Smooth muscle cell (in vitro differentiated cells): ENCODE measurements around the gene MGLL. TPM values are rescaled to one million over a fixed set of nuclear protein-coding genes. Genes with fewer than 3 reads are reported as not detected.

Source experiments
- DNase-seq: peaks from one replicate; lab custom pipeline; 2025; ENCODE audit not compliant: unreplicated experiment; lab: John Stamatoyannopoulos, UW
- H2AFZ ChIP-seq: fragments of 200-600 bp; sonication (generic); 2 replicates; pipeline ENCODE4 v1.6.0; 2016; ENCODE audit warnings: antibody characterized with exemption, low read depth, mild to moderate bottlenecking
- H3F3A ChIP-seq: fragments of 200-600 bp; sonication (generic); 2 replicates; pipeline ENCODE4 v1.6.0; 2017; ENCODE audit warnings: antibody characterized with exemption, low read depth
- H3K27ac ChIP-seq: fragments of 200-600 bp; sonication (generic); 2 replicates; pipeline ENCODE4 v1.5.1; 2016; ENCODE audit warnings: low read depth, mild to moderate bottlenecking
- H3K27me3 ChIP-seq: fragments of 200-600 bp; sonication (generic); 2 replicates; pipeline ENCODE4 v1.6.1; 2016; ENCODE audit warnings: low read depth, mild to moderate bottlenecking
- H3K36me3 ChIP-seq: fragments of 200-600 bp; sonication (generic); 2 replicates; pipeline ENCODE4 v1.5.1; 2016; ENCODE audit warnings: low read depth
- H3K4me1 ChIP-seq: fragments of 200-600 bp; sonication (generic); 2 replicates; pipeline ENCODE4 v1.5.1; 2016; ENCODE audit warnings: low read depth
- H3K4me2 ChIP-seq: fragments of 200-600 bp; sonication (generic); 2 replicates; pipeline ENCODE4 v1.6.0; 2016; ENCODE audit warnings: mild to moderate bottlenecking
- H3K4me3 ChIP-seq: fragments of 200-600 bp; sonication (generic); 2 replicates; pipeline ENCODE4 v1.5.1; 2016; ENCODE audit warnings: mild to moderate bottlenecking
- H3K79me2 ChIP-seq: fragments of 200-600 bp; sonication (generic); 2 replicates; pipeline ENCODE4 v1.6.0; 2016; ENCODE audit warnings: low read depth, mild to moderate bottlenecking
- H3K9ac ChIP-seq: fragments of 200-600 bp; sonication (generic); 2 replicates; pipeline ENCODE4 v1.6.0; 2016; ENCODE audit warnings: low read depth
- H3K9me3 ChIP-seq: fragments of 200-600 bp; sonication (generic); replicated peaks from 2 replicates; pipeline ENCODE4 v1.5.1; 2016; ENCODE audit warnings: low read depth
- H4K20me1 ChIP-seq: fragments of 200-600 bp; sonication (generic); 2 replicates; pipeline ENCODE4 v1.6.0; 2016; ENCODE audit warnings: low read depth
- WGBS: methylation state at CpG from one replicate; pipeline ENCODE4 v1.1.7; 2016; ENCODE audit warnings: low lambda C conversion rate; 5-methylcytosine and 5-hydroxymethylcytosine counted together
- polyA plus RNA-seq: library from polyadenylated mRNA; unstranded; fragments of >200 nt; fragmentation: Nextera tagmentation; extraction: Ambion mirVana; gene quantifications from 2 replicates; pipeline ENCODE4 v1.2.1, GENCODE V29; 2016
- total RNA-seq: library from RNA; depleted of rRNA; stranded (reverse); fragments of >200 nt; gene quantifications from 2 replicates; pipeline ENCODE4 v1.2.3, GENCODE V29; 2014
- TF ChIP-seq, protein P1 (sequence below): fragments of 200-600 bp; sonication (generic); IDR thresholded peaks from 2 replicates; pipeline ENCODE4 v1.5.1; 2017; ENCODE audit warnings: borderline replicate concordance, mild to moderate bottlenecking, antibody characterized with exemption; ENCODE audit not compliant: insufficient read depth, poor library complexity, severe bottlenecking

Gene MGLL
- total and polyA plus RNA-seq, 2 experiments from 2014 or later: 13.6 to 22.5 TPM

DNA sequence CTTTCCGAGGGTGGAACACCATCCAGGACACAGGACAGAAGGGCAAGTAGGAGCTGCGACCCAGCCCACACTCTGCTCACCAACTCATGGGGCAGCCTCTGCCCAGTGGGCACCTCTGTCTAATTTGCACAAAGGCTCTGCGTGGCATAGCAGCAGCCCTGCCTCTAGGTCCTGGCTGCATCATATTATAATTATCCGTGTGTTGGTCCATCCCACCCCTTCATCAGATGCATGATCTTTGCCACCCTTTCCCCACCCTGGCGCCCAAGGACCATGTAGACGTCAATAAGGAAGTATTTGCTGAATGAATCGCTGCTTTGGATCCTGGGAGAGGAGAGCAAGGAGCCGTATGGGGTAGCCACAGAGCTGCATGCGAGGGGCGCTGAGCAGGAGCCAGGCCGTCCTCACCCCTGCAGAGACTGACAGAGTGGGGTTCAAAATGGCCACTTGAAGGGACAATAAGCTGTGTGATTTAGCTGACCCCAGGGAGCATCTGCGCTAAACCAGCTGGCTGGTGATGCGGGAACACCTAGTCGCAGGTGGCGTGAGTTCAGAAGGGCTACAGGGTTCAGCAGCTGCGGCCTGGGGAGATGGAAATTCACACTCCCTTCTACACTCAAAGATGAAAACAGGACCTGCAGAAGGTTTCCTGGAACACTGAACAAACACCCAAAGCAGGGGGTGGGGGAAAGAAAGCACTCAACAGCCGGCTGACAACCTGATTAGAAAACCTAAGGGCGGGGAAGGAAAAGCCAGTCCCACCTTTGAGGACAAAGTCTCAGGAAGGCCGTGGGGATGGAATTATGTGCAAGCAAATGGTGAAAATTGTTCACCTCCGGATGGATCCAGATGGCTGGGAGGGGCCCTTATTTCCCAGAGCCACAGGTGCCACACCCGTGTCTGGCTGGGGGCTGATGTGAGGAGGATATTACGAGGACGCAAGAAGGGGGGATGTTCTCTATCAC, 6.4 kb downstream of the MGLL start:
- Histone ChIP-seq H3K79me2 (no peaks in the 10 kb centered on the region), H3K4me3 (no peak overlapping the region), H3K9ac (no peak overlapping the region), H3K9me3 (no peaks in the 10 kb centered on the region), H3F3A (no peaks in the 10 kb centered on the region), H3K27ac (no peak overlapping the region), H4K20me1 (no peaks in the 10 kb centered on the region), H3K27me3 (no peaks in the 10 kb centered on the region), H3K4me2 (no peak overlapping the region), H3K36me3 (no peaks in the 10 kb centered on the region), H3K4me1 (no peaks in the 10 kb centered on the region), H2AFZ (no peak overlapping the region)
- no peak for DNase-seq
- 91% methylated on average over 23 of the region's 23 CpGs for WGBS
- TF ChIP-seq, protein P1, sequence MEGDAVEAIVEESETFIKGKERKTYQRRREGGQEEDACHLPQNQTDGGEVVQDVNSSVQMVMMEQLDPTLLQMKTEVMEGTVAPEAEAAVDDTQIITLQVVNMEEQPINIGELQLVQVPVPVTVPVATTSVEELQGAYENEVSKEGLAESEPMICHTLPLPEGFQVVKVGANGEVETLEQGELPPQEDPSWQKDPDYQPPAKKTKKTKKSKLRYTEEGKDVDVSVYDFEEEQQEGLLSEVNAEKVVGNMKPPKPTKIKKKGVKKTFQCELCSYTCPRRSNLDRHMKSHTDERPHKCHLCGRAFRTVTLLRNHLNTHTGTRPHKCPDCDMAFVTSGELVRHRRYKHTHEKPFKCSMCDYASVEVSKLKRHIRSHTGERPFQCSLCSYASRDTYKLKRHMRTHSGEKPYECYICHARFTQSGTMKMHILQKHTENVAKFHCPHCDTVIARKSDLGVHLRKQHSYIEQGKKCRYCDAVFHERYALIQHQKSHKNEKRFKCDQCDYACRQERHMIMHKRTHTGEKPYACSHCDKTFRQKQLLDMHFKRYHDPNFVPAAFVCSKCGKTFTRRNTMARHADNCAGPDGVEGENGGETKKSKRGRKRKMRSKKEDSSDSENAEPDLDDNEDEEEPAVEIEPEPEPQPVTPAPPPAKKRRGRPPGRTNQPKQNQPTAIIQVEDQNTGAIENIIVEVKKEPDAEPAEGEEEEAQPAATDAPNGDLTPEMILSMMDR: no peak

DNA sequence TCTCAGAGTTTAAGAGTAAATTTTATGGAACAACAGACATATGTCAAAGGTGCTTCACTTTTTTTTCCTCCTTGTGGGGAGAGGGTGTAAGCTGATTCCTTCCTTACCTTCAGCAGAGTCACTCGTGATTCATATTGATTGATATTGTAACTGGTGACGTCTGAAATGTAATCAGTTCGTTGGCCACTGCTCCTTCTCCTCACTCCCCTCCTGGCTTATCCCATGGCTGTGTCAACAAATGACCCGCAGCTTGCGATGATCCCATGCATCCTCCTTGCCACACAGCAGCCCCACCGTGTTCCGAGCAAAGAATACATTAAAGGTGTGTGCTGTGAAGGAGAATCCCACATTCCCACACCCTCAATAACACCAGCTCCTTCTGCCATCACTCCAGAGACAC, 7.3 kb downstream of the MGLL start:
- H3K9me3 ChIP-seq: no peaks in the 10 kb centered on the region
- no peak overlapping the region for H3K9ac ChIP-seq
- no peak for DNase-seq
- TF ChIP-seq, protein P1: no peak
- no peak overlapping the region for H3K4me2 ChIP-seq
- H3K4me3 ChIP-seq: no peak overlapping the region
- no peaks in the 10 kb centered on the region for H3K79me2 ChIP-seq
- H3K27ac ChIP-seq: no peak overlapping the region
- H3K27me3 ChIP-seq: no peaks in the 10 kb centered on the region
- WGBS: 89% methylated on average over 7 of the region's 7 CpGs
- no peaks in the 10 kb centered on the region for H3F3A ChIP-seq
- no peaks in the 10 kb centered on the region for H3K4me1 ChIP-seq
- H3K36me3 ChIP-seq: no peaks in the 10 kb centered on the region
- no peak overlapping the region for H2AFZ ChIP-seq
- H4K20me1 ChIP-seq: no peaks in the 10 kb centered on the region

DNA sequence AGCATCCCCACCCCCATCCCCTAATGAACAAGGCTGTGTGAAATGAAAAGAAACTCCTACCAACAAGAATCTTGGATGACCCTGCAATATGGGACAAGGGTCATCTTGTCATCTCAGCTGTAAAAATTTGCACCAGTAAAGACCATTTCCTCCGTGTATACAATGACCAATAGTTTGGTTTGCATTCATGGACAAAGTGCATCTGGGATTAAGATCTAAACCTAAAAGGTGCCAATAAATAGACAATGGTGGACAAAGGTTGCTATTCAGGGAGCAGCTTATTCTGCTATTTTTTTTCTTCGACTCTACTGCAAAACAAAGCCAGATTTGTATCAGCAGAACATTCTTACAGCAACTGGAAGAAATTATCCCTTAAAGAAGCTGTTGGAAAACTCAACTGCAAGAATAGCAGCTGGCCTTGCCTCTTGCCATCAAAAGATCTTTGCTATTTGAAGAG, 8.0 kb downstream of the MGLL start:
- no peaks in the 10 kb centered on the region for H4K20me1 ChIP-seq
- WGBS: 70% methylated on average over 2 of the region's 2 CpGs
- no peak overlapping the region for H3K4me2 ChIP-seq
- no peaks in the 10 kb centered on the region for H3K27me3 ChIP-seq
- H3K27ac ChIP-seq: no peak overlapping the region
- H3K9me3 ChIP-seq: no peaks in the 10 kb centered on the region
- TF ChIP-seq, protein P1: no peak
- no peak overlapping the region for H2AFZ ChIP-seq
- no peaks in the 10 kb centered on the region for H3K4me1 ChIP-seq
- H3K9ac ChIP-seq: no peak overlapping the region
- no peak overlapping the region for H3K4me3 ChIP-seq
- H3F3A ChIP-seq: no peaks in the 10 kb centered on the region
- no peaks in the 10 kb centered on the region for H3K79me2 ChIP-seq
- DNase-seq: no peak
- H3K36me3 ChIP-seq: no peaks in the 10 kb centered on the region
